SK-N-SH treated with all-trans-retinoic acid at 6 μM for 48 hours (cell line): ENCODE data around the gene SMAP1.

Experiments
- BACH2 ChIP-seq: fragments of 250-450 bp; sonication (Bioruptor Pico); IDR thresholded peaks from 2 replicates; pipeline ENCODE4 v1.9.0; 2021; ENCODE audit warnings: mild to moderate bottlenecking, borderline replicate concordance
- CSDC2 ChIP-seq: fragments of 250-450 bp; sonication (Bioruptor Pico); IDR thresholded peaks from 2 replicates; pipeline ENCODE4 v1.5.0; 2020; ENCODE audit warnings: mild to moderate bottlenecking, moderate library complexity
- ISL1 ChIP-seq: fragments of 250-450 bp; sonication (Bioruptor Pico); IDR thresholded peaks from 2 replicates; pipeline ENCODE4 v2.1.2; 2022; ENCODE audit warnings: mild to moderate bottlenecking, moderate library complexity
- PPARA ChIP-seq: fragments of 250-450 bp; sonication (Bioruptor Pico); IDR thresholded peaks from 2 replicates; pipeline ENCODE4 v1.5.0; 2020; ENCODE audit warnings: mild to moderate bottlenecking, borderline replicate concordance
- RARB ChIP-seq: fragments of 250-450 bp; sonication (Bioruptor Pico); IDR thresholded peaks from 2 replicates; pipeline ENCODE4 v1.8.0; 2021; ENCODE audit warnings: mild to moderate bottlenecking, moderate library complexity
- SNAI2 ChIP-seq: fragments of 250-450 bp; sonication (Bioruptor Pico); IDR thresholded peaks from 2 replicates; pipeline ENCODE4 v1.5.0; 2020; ENCODE audit warnings: mild to moderate bottlenecking, moderate library complexity
- TOX ChIP-seq: fragments of 250-450 bp; sonication (Bioruptor Pico); IDR thresholded peaks from 2 replicates; pipeline ENCODE4 v1.8.0; 2021; ENCODE audit warnings: mild to moderate bottlenecking, moderate library complexity, borderline replicate concordance
- ZFP3 ChIP-seq: fragments of 250-450 bp; sonication (Bioruptor Pico); IDR thresholded peaks from 2 replicates; pipeline ENCODE4 v1.5.0; 2020; ENCODE audit warnings: mild to moderate bottlenecking, moderate library complexity
- ZNF565 ChIP-seq: fragments of 450-650 bp; formaldehyde crosslinking; conservative IDR thresholded peaks from 2 replicates; pipeline ENCODE4 v1.5.0; 2020; ENCODE audit warnings: low read depth, mild to moderate bottlenecking, moderate library complexity
- ZNF70 ChIP-seq: fragments of 450-650 bp; formaldehyde crosslinking; IDR thresholded peaks from 2 replicates; pipeline ENCODE4 v1.5.0; 2020; ENCODE audit warnings: mild to moderate bottlenecking, moderate library complexity
- ZNF8 ChIP-seq: fragments of 450-650 bp; formaldehyde crosslinking; IDR thresholded peaks from 2 replicates; pipeline ENCODE4 v1.5.0; 2020; ENCODE audit warnings: mild to moderate bottlenecking, moderate library complexity
- TF ChIP-seq, protein P1 (sequence below): fragments of 250-450 bp; sonication (Bioruptor Pico); IDR thresholded peaks from 2 replicates; pipeline ENCODE4 v1.5.1; 2020; ENCODE audit warnings: low read depth, mild to moderate bottlenecking, moderate library complexity
- TF ChIP-seq, protein P2 (sequence below): fragments of 250-450 bp; sonication (Bioruptor Pico); IDR thresholded peaks from 2 replicates; pipeline ENCODE4 v1.8.0; 2020; ENCODE audit warnings: mild to moderate bottlenecking, moderate library complexity, borderline replicate concordance
- TF ChIP-seq, protein P3 (sequence below): fragments of 250-450 bp; sonication (Bioruptor Pico); IDR thresholded peaks from 2 replicates; pipeline ENCODE4 v1.5.1; 2021; ENCODE audit warnings: mild to moderate bottlenecking, moderate library complexity

DNA sequence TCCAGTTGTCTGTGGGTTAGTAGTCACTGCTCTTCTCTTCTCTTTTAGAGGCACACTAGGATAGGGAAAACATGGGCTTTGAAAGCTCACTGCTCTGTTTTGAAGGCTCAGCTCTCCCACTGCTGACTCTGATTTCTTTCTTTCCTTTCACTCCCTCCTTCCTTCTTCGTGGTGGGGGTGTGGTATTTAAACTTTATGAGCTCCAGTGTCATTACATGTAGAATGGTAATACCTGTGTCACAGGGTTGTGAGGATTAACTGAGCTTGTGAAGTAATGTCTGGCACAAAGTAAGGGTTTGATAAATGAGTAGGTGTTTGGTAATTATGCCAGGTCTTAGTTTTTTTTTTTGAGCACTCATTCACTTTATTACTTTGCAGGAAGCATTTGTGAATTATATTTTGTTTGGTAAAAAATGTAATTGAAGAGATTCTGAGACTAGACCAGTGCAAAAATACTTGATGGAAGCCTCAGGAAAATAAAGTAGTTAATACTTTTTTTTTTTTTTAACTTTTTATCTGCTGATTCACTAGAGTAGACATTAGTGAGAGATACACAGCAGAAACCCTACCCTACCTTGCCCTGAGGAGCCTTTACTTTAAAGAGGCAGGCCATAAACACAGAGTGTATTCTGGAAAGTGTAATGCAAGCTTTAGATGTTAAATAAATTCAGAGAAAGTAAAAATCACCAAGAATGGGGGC lies 17.3 kb downstream of the SMAP1 start:
- no peak for TF ChIP-seq ZNF565 (CRISPR knock-in tag)
- TF ChIP-seq ISL1 (CRISPR knock-in tag), result no peak
- no peak for TF ChIP-seq ZFP3 (CRISPR knock-in tag)
- no peak for TF ChIP-seq CSDC2 (CRISPR knock-in tag)
- TF ChIP-seq, protein P1, sequence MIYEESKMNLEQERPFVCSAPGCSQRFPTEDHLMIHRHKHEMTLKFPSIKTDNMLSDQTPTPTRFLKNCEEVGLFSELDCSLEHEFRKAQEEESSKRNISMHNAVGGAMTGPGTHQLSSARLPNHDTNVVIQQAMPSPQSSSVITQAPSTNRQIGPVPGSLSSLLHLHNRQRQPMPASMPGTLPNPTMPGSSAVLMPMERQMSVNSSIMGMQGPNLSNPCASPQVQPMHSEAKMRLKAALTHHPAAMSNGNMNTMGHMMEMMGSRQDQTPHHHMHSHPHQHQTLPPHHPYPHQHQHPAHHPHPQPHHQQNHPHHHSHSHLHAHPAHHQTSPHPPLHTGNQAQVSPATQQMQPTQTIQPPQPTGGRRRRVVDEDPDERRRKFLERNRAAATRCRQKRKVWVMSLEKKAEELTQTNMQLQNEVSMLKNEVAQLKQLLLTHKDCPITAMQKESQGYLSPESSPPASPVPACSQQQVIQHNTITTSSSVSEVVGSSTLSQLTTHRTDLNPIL, result no peak
- TF ChIP-seq RARB (CRISPR knock-in tag), result no peak
- TF ChIP-seq ZNF8, result no peak
- TF ChIP-seq, protein P2, sequence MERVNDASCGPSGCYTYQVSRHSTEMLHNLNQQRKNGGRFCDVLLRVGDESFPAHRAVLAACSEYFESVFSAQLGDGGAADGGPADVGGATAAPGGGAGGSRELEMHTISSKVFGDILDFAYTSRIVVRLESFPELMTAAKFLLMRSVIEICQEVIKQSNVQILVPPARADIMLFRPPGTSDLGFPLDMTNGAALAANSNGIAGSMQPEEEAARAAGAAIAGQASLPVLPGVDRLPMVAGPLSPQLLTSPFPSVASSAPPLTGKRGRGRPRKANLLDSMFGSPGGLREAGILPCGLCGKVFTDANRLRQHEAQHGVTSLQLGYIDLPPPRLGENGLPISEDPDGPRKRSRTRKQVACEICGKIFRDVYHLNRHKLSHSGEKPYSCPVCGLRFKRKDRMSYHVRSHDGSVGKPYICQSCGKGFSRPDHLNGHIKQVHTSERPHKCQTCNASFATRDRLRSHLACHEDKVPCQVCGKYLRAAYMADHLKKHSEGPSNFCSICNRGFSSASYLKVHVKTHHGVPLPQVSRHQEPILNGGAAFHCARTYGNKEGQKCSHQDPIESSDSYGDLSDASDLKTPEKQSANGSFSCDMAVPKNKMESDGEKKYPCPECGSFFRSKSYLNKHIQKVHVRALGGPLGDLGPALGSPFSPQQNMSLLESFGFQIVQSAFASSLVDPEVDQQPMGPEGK (CRISPR knock-in tag), result no peak
- TF ChIP-seq, protein P3, sequence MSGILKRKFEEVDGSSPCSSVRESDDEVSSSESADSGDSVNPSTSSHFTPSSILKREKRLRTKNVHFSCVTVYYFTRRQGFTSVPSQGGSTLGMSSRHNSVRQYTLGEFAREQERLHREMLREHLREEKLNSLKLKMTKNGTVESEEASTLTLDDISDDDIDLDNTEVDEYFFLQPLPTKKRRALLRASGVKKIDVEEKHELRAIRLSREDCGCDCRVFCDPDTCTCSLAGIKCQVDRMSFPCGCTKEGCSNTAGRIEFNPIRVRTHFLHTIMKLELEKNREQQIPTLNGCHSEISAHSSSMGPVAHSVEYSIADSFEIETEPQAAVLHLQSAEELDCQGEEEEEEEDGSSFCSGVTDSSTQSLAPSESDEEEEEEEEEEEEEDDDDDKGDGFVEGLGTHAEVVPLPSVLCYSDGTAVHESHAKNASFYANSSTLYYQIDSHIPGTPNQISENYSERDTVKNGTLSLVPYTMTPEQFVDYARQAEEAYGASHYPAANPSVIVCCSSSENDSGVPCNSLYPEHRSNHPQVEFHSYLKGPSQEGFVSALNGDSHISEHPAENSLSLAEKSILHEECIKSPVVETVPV, result no peak
- no peak for TF ChIP-seq ZNF70 (CRISPR knock-in tag)
- TF ChIP-seq PPARA (CRISPR knock-in tag), result no peak
- TF ChIP-seq BACH2 (CRISPR knock-in tag), result no peak
- no peak for TF ChIP-seq TOX
- no peak for TF ChIP-seq SNAI2 (CRISPR knock-in tag)
